Epithelial cell of esophagus (primary cell): ENCODE data around the gene OLFML3.
"Not testable (repeated sequence)": the region's sequence is repeated elsewhere in the genome, so short reads cannot be mapped to it uniquely, and the experiment has no call there.

ENCODE experiments used
- DNase-seq: peaks from one replicate; pipeline ENCODE4 v3.0.0; 2010; ENCODE audit warnings: low read depth
- H3K4me3 ChIP-seq: 2 replicates; pipeline ENCODE4 v1.5.1; 2011; ENCODE audit warnings: mild to moderate bottlenecking, low read length, control low read depth
- CTCF ChIP-seq: IDR thresholded peaks from 2 replicates; pipeline ENCODE4 v1.5.1; 2011; ENCODE audit warnings: low read depth, mild to moderate bottlenecking, low read length, control low read depth, inconsistent platforms; ENCODE audit not compliant: insufficient read depth; ENCODE audit errors: missing control alignments

Gene OLFML3

GRCh38 chr1:113999799-114000198, 20.5 kb downstream of the OLFML3 start:
- H3K4me3 ChIP-seq = no peak overlapping the region
- no peak for DNase-seq
- TF ChIP-seq CTCF = no peak

- H3K4me3 ChIP-seq = no peak overlapping the region
- no peak for DNase-seq
- no peak for TF ChIP-seq CTCF
Observed at GRCh38 chr1:114000406-114000805, 21.1 kb downstream of the OLFML3 start.

- no peak for DNase-seq
- TF ChIP-seq CTCF = no peak
- H3K4me3 ChIP-seq = no peak overlapping the region
Observed at GRCh38 chr1:114002492-114003239, 23.4 kb downstream of the OLFML3 start.

- no peak for TF ChIP-seq CTCF
- H3K4me3 ChIP-seq = no peak overlapping the region
- DNase-seq = no peak
Observed at GRCh38 chr1:114003431-114003830, 24.2 kb downstream of the OLFML3 start.

- not testable (repeated sequence) for H3K4me3 ChIP-seq, DNase-seq
Observed at GRCh38 chr1:114006825-114007224, 27.6 kb downstream of the OLFML3 start.

- H3K4me3 ChIP-seq = no peak overlapping the region
- no peak for TF ChIP-seq CTCF
Observed at GRCh38 chr1:114008480-114008941, 29.2 kb downstream of the OLFML3 start.

GRCh38 chr1:114008993-114009392, 29.7 kb downstream of the OLFML3 start:
- H3K4me3 ChIP-seq = no peak overlapping the region
- TF ChIP-seq CTCF = no peak
- DNase-seq = no peak

More at GRCh38 chr1:114008480-114008941, 29.2 kb downstream of the OLFML3 start:
- DNase-seq = no peak
